Measurements from ENCODE around the gene DYNLT3.

DNA sequence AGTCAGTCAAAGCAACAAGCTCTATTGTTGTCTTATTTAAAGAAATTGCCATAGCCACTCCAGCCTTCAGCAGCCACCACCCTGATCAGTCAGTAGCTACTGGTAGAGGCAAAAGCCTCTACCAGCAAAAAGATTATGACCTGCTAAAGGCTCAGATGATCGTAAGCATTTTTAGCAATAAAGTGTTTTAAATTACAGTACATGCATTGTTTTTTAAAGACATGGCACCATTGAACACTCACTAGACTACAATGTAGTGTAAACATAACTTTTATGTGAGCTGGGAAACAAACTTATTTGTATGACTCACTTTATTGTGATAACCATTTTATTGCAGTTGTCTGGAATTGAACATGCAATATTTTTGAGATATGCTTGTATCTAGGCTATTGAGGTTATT, 32.3 kb upstream of the DYNLT3 start:
- TF ChIP-seq, protein P1, sequence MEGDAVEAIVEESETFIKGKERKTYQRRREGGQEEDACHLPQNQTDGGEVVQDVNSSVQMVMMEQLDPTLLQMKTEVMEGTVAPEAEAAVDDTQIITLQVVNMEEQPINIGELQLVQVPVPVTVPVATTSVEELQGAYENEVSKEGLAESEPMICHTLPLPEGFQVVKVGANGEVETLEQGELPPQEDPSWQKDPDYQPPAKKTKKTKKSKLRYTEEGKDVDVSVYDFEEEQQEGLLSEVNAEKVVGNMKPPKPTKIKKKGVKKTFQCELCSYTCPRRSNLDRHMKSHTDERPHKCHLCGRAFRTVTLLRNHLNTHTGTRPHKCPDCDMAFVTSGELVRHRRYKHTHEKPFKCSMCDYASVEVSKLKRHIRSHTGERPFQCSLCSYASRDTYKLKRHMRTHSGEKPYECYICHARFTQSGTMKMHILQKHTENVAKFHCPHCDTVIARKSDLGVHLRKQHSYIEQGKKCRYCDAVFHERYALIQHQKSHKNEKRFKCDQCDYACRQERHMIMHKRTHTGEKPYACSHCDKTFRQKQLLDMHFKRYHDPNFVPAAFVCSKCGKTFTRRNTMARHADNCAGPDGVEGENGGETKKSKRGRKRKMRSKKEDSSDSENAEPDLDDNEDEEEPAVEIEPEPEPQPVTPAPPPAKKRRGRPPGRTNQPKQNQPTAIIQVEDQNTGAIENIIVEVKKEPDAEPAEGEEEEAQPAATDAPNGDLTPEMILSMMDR (IDR thresholded peaks at IDR 0.05 in 4 of 5, conservative IDR thresholded peaks at IDR 0.05 in 1 of 5): no peak
- no peak for TF ChIP-seq POLR2A (IDR thresholded peaks at IDR 0.05)
